WTC11 (cell line): ENCODE measurements around the gene SNX5. TPM values are rescaled to one million over a fixed set of nuclear protein-coding genes. Genes with fewer than 3 reads are reported as not detected.

Experiments
- ATAC-seq: fragments of 200-7000 bp; cut with Tn5 transposase; 2 replicates; pipeline ENCODE4 v1.10.0; 2021; ENCODE audit warnings: mild to moderate bottlenecking, moderate library complexity
- CTCF ChIA-PET: fragments of 300-600 bp; sonication (Branson Sonifier 250); formaldehyde crosslinking; loops from one replicate; lab custom pipeline; 2021; ENCODE audit warnings: antibody characterized with exemption; lab: Charles Lee
- POLR2A ChIA-PET: fragments of 350-600 bp; sonication (Branson Sonifier 250); formaldehyde crosslinking; loops from one replicate; lab custom pipeline; 2021; ENCODE audit warnings: antibody characterized with exemption; lab: Charles Lee
- DNase-seq: peaks from one replicate; pipeline ENCODE4 v3.0.0; 2021; ENCODE audit warnings: low spot score
- H3K27ac Mint-ChIP-seq: 2 replicates; pipeline ENCODE4 v1.8.0; 2021; ENCODE audit warnings: mixed read lengths
- H3K27me3 Mint-ChIP-seq: 2 replicates; pipeline ENCODE4 v1.8.0; 2021; ENCODE audit warnings: low read depth, mild to moderate bottlenecking, moderate library complexity, mixed read lengths
- H3K36me3 Mint-ChIP-seq: 2 replicates; pipeline ENCODE4 v1.8.0; 2021; ENCODE audit warnings: mixed read lengths
- H3K4me1 Mint-ChIP-seq: 2 replicates; pipeline ENCODE4 v1.8.0; 2022; ENCODE audit warnings: mixed read lengths
- H3K4me3 Mint-ChIP-seq: 2 replicates; pipeline ENCODE4 v1.8.0; 2021; ENCODE audit warnings: mild to moderate bottlenecking, moderate library complexity, mixed read lengths
- H3K9me3 Mint-ChIP-seq: 2 replicates; pipeline ENCODE4 v1.8.0; 2021; ENCODE audit warnings: mixed read lengths
- ARID4B ChIP-seq: sonication (generic); formaldehyde crosslinking; IDR thresholded peaks from 2 replicates; pipeline ENCODE4 v1.8.0; 2023; ENCODE audit warnings: missing genetic modification reagents, mild to moderate bottlenecking, borderline replicate concordance
- CBFB ChIP-seq: sonication (generic); formaldehyde crosslinking; IDR thresholded peaks from 2 replicates; pipeline ENCODE4 v1.8.1; 2022; ENCODE audit warnings: mild to moderate bottlenecking, low read depth, missing genetic modification reagents
- CREM ChIP-seq: sonication (generic); formaldehyde crosslinking; IDR thresholded peaks from 2 replicates; pipeline ENCODE4 v1.8.1; 2022; ENCODE audit warnings: mild to moderate bottlenecking, missing genetic modification reagents, moderate library complexity
- GTF2I ChIP-seq: fragments of 250-450 bp; sonication (Bioruptor Pico); conservative IDR thresholded peaks from 2 replicates; pipeline ENCODE4 v1.4.0; 2021; ENCODE audit warnings: mild to moderate bottlenecking
- KAT7 ChIP-seq: sonication (generic); formaldehyde crosslinking; IDR thresholded peaks from 2 replicates; pipeline ENCODE4 v1.8.1; 2023; ENCODE audit warnings: missing genetic modification reagents, mild to moderate bottlenecking, borderline replicate concordance
- NFYB ChIP-seq: sonication (generic); formaldehyde crosslinking; conservative IDR thresholded peaks from 2 replicates; pipeline ENCODE4 v1.8.0; 2022; ENCODE audit warnings: low read depth, missing genetic modification reagents
- ZNF532 ChIP-seq: fragments of 250-450 bp; sonication (Bioruptor Pico); IDR thresholded peaks from 2 replicates; pipeline ENCODE4 v1.9.0; 2021; ENCODE audit warnings: mild to moderate bottlenecking, borderline replicate concordance
- total RNA-seq: library from RNA; stranded (reverse); gene quantifications from 3 replicates; pipeline ENCODE4 v1.2.3, GENCODE V29; 2021
- TF ChIP-seq, protein P1 (sequence below): sonication (generic); formaldehyde crosslinking; IDR thresholded peaks from 2 replicates; pipeline ENCODE4 v1.8.0; 2022; ENCODE audit warnings: mild to moderate bottlenecking, missing genetic modification reagents
- TF ChIP-seq, protein P2 (sequence below): sonication (generic); formaldehyde crosslinking; IDR thresholded peaks from 2 replicates; pipeline ENCODE4 v1.8.1; 2022; ENCODE audit warnings: missing genetic modification reagents, borderline replicate concordance
- TF ChIP-seq, protein P3 (sequence below): fragments of 250-450 bp; sonication (Bioruptor Pico); IDR thresholded peaks from 2 replicates; pipeline ENCODE4 v2.1.2; 2022; ENCODE audit warnings: mild to moderate bottlenecking, moderate library complexity

Gene SNX5
- total RNA-seq, 1 experiment from 2014 or later = 192 TPM

DNA sequence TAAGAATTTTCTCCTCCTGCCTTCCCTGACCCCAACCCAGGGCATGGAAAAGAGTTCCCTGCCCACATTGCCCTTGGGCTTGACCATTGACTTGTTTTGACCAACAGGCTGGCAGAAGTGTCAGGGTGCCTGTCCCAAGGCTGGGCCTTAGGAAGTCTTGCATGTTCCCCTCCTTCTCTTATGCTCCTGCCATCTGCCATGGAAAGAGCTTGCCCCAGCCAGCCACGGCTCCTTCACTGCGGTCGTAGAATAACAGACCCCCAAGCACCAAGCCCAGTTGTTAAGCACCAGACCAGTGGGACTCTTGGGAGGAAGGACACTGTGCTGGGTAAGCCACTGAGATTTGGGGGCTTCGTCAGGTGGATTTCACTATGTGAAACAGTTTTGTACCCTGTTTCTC lies 53.6 kb downstream of the SNX5 start:
- no peak overlapping the region for H3K4me3 Mint-ChIP-seq
- ATAC-seq = no peak
- CTCF ChIA-PET = interaction anchor here (0.7 kb wide), 1 partner anchor 266 kb away, joined by 3 read pairs; no protein-coding TSS in a partner anchor

DNA sequence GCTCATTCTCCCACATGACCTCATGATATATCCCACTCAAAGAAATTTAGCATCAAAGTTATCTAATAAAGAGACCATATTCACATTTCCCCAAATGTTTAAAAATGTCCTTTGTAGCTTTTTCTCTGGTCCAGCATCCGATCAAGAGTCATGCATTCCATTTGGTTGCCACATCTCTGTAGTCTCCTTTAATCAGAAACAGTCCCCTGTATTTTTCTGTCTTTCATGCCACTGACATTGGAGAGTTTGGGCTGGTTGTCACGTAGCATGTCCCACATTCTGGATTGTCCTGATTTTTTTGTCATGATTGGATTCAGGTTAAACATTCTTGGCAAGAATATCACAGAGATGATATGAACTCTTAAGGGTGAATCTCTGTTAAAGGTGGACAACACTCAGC lies 55.7 kb downstream of the SNX5 start:
- ChIA-PET POLR2A (interaction anchor here (0.7 kb wide), 2 partner anchors 18 to 338 kb away, joined by 3 read pairs; no protein-coding TSS in a partner anchor), CTCF (no interaction called here)
- DNase-seq (no peak), ATAC-seq (no peak)
- Mint-ChIP-seq H3K36me3 (no peaks in the 10 kb centered on the region), H3K27me3 (no peaks in the 10 kb centered on the region), H3K4me1 (peaks cover 2% of the 10 kb centered on the region; the same call in 1 of the 2 replicates), H3K27ac (no peak overlapping the region), H3K4me3 (no peak overlapping the region), H3K9me3 (0 out of 2 replicates have a peak, but pooled peaks cover 5% of the 10 kb centered on the region)
- TF ChIP-seq ZNF532 (CRISPR knock-in tag) = no peak
- TF ChIP-seq, protein P1, sequence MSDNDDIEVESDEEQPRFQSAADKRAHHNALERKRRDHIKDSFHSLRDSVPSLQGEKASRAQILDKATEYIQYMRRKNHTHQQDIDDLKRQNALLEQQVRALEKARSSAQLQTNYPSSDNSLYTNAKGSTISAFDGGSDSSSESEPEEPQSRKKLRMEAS (CRISPR knock-in tag) = no peak
- no peak for TF ChIP-seq NFYB (CRISPR knock-in tag)

More for the DNA sequence above, 53.6 kb downstream of the SNX5 start:
- H3K36me3 Mint-ChIP-seq = no peaks in the 10 kb centered on the region
- H3K27ac Mint-ChIP-seq = no peak overlapping the region
- H3K9me3 Mint-ChIP-seq = 0 out of 2 replicates have a peak, but pooled peaks cover 5% of the 10 kb centered on the region
- TF ChIP-seq, protein P2, sequence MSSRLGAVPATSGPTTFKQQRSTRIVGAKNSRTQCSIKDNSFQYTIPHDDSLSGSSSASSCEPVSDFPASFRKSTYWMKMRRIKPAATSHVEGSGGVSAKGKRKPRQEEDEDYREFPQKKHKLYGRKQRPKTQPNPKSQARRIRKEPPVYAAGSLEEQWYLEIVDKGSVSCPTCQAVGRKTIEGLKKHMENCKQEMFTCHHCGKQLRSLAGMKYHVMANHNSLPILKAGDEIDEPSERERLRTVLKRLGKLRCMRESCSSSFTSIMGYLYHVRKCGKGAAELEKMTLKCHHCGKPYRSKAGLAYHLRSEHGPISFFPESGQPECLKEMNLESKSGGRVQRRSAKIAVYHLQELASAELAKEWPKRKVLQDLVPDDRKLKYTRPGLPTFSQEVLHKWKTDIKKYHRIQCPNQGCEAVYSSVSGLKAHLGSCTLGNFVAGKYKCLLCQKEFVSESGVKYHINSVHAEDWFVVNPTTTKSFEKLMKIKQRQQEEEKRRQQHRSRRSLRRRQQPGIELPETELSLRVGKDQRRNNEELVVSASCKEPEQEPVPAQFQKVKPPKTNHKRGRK = no peak
- TF ChIP-seq ARID4B (no peak), CREM (CRISPR knock-in tag) (no peak), GTF2I (CRISPR knock-in tag) (no peak), KAT7 (CRISPR knock-in tag) (no peak), CBFB (no peak)
- TF ChIP-seq, protein P3, sequence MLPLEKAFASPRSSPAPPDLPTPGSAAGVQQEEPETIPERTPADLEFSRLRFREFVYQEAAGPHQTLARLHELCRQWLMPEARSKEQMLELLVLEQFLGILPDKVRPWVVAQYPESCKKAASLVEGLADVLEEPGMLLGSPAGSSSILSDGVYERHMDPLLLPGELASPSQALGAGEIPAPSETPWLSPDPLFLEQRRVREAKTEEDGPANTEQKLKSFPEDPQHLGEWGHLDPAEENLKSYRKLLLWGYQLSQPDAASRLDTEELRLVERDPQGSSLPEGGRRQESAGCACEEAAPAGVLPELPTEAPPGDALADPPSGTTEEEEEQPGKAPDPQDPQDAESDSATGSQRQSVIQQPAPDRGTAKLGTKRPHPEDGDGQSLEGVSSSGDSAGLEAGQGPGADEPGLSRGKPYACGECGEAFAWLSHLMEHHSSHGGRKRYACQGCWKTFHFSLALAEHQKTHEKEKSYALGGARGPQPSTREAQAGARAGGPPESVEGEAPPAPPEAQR = no peak
- H3K4me1 Mint-ChIP-seq = 0 out of 2 replicates have a peak, but pooled peaks cover 2% of the 10 kb centered on the region
- H3K27me3 Mint-ChIP-seq = no peaks in the 10 kb centered on the region
- POLR2A ChIA-PET = no interaction called here
- no peak for DNase-seq
